SKM-1 treated with dmso at 0.1 percent for 144 hours (cell line): ENCODE data around the gene GALNT9.

ENCODE experiments used
- DNase-seq: peaks from one replicate; lab custom pipeline; 2025; ENCODE audit not compliant: unreplicated experiment; lab: John Stamatoyannopoulos, UW

The GALNT9 gene

DNA sequence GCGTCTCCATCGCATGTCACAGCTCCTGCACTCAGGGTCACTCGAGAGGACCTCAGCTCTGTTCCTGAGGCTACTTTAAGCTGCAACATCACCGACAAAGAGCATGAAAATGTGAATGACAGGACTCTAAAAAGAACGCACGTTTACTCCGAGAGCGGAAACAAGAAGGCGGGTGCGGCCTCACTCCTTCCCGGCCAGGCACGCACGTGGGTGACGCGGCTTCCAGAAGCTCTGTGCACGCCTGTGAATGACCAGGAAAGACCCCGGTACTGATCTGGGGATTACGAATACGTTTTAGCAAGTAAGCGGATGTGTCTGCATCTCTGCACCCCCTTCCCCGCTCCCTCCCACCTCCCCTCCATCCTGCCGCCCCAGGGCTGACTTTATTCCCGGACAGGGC, 15.2 kb upstream of the GALNT9 start:
- DNase-seq = no peak

DNA sequence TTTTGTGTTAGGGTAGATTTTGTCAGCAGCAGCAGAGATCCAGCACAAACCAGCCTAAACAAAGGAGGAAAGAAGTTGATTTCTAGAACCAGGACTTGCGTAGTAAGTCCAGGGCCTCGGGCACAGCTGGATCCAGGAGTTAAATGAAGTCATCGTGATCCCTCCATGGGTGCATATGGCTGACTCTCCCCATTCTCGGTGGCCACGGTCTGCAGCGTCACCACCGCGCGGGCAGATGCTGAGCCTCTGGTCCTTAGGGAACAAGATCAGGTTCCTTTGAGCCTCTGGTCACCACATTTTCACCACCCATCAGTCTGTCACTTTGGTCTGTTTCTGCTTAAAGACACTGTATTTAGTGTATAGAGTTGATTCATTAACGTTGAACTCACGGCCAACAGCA, 14.8 kb upstream of the GALNT9 start:
- DNase-seq = no peak

DNA sequence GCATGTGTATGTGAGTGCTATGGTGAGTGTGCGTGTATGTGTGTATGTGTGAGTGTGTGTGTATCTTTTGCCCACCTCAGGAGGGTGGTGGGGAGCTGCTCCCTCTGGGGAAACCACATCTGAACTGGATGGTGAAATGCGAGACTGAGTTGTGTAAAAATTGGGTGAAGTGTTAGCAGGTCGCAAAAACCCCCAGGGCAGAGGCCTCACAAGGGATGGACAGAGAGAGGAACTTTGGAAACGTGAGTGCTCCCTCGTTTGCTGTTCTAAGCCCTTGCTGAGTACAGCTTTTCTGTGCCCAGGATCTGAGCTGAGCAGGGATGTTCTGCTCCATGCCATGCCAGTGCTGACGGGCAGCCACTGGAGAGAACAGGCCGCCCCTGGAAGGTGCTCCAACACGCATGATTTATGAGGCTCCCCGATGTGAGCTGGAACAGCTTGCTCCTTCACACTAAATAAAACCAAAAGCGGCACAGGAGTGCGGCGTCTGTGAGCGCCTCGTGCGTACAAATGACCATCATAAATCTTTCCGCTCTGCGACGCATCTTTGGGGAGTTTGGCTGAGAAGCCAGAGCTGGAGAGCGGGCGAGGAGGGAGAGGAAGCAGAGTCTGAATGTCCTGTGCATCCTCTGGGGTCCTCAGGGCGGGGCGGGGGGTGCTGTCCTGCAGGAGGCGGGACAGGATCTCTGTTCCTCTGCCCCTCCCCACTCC, 14.1 kb upstream of the GALNT9 start:
- DNase-seq = no peak

DNA sequence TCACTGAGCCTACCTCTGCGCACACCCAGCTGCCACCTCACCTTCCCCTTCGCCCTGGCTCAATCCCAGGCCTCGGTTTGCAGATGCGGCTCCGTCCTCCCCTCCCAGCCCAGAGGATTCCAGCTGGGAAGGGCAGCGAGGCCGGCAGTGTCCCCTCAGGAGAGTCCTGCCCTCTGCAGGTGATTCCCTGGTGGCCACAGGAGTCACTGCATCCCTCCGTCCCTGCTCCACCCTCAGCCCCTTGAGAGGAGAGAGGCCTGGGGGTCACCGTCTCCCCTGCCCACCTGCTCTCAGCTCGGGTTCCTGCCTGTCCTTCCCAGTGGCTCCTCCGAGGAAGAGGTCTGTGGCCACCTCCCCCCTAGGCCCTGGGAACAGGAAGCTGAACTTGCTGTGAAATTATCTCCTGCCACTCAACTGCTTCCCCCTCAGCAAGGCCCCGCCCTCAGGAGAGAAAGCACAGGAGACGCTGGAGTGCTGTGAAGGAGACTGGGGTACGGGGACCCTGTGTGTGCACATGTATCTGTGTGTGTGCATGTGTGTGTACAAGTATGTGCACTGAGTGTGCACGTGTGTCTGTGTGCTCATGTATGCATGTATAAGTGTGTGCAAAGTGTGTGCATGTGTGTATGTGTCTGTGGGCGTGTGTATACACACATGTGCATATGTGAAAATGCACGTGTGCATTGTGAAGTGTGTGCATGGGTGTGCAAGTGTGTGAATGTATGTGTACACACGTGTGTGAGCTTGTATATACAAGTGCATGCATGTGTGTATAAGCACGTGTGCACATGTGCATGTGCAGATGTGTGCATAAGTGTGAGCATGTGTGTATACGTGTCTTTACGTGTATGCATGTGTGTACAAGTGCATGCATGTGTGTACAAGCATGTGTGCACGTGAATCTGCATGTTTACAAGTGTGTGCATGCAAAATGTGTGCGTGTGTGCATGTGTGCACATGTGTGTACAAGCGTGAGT, 13.2 kb upstream of the GALNT9 start:
- DNase-seq = peak; percentile 29

DNA sequence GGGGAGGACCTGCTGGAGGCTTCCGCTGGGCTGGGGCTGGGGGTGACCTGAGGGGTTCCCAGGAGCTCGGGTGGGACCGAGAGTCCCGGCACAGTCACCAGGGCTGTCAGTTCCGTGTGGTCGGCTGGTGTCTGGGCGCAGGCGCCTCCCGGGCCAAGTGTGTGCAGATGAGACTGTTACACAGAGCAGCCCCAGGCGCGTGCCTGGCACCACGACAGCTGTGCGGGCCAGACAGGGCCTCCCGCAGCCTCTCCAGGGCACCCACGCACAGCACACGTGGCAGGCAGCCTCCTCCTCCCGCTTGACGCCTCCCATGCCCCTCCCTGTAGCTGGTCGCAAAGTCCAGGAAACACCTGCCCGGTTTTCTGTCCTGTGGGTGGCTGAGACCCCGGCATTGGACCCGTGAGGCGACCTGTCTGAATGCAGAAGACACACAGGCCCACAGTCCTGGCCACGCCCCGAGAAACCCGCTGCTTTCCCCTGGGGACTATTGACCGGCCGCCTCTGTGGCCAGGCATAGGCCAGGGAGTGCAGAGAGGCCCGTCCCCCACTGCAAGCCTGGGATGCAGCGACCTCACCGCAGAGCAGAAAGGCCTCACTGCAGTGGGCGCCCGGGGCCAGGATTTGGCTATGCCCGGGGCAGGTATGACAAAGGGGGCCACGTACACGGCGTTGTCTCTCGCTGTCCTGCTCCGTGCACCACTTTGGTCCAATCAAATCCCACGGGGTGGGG, 12.1 kb upstream of the GALNT9 start:
- DNase-seq = no peak

DNA sequence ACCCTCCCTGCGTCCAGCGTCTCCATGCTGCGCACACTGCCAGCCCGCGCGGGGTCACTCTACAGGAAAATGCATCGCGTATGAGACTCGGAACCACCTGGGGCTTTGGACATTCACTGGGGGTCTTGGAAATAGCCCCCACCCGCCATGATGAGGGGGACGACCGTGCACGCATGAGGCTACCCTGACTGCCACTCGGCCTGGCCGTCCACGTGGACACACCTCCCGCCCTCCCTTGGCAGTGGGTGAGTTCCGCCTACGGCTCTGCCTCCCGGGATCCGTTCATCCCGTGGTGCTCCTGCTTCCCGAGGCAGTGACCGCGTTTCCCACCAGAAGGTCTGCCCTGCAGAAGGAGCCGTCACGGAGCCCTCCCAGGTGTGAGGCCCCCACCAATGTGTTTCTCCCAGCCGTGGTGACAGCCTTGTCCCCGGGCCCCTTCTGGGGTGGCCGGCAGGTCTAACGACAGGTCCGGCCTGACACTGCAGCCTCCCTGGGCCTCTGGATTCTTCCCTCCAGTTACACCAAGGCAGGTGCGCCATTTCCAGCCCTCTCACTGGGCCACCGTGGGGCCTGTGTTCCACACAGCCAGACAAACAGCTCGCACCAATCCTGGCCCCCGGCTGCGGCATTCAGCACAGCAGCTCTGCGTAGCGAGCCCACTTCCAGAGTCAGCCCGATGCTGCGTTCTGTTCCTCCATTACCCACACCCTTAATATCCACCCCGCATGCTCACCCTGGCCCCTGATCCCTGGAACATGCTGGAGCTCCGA, 11.1 kb upstream of the GALNT9 start:
- no peak for DNase-seq

DNA sequence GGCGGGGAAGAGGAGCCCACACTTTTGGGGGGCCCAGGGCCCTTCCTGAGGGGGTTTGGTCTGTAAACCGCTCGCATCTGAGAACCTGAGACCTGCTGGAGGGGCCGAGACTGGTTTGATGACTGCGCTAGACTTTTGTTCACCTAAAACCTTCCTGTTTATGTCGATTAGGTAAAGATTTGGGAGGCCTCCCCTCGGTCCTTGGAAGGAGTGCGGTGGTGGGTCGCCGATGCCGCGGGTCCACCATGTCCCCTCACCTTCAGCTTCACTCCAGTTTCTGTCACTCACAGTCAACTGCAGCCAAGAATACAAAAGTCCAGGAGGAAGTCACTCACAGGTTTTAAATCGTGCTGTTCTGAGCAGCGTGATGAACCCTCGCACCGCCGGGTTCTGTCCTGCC, 10.5 kb upstream of the GALNT9 start:
- no peak for DNase-seq

DNA sequence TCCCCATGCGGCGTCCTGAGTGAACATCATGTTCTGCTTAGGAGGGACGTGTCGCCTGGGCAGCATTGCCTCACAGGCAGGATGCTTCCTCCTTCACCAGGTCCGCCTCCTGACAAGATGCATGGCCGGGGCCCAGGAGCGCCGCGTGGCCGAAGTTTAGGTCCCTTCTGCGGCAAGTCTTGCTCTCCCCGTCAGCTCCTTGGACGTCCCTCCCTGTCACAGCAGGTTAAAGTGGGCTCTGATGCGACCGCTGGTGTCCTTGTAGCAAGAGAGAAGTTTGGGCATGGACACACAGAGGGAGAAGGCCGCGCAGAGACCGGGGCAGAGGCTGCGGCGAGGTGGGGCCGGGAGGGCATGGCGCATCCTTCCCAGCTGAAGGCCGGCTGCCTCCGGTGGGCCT, 9.4 kb upstream of the GALNT9 start:
- no peak for DNase-seq

DNA sequence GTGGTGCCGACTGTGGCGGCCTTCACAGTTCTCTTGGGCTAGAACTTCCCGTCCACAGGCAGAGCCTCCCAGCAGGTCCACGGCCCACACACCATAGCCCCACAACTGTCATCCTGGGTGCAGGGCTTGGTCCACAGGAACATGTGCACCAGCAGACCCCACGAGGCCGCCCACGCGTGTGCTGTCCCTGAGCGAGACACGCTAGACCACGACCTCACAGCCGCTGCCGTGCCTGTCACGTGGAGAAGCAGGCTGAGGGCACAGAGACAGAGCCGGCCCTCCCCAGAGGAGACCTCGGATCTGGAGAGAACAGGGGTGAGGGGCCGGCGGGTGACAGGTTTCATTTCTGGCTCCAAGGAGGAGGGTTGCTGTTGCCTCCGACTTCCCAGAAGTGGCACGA, 8.9 kb upstream of the GALNT9 start:
- DNase-seq = no peak

DNA sequence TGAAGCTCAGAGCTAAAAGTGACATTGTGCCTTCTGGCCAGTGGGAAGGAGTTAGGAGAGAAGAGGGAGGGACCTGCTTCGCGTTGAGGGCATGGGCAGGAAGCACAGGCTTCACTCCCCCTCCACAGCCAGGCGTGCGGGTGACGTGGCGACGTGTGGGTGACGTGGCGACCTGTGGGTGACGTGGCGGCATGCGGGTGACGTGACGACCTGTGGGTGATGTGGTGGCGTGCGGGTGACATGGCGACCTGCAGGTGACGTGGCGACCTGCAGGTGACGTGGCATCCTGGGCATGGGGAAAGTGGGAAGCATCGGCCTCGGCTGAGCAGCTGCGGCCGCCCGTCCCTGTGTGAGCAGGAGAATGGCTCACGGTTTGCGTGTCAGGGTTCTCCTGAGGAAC, 8.2 kb upstream of the GALNT9 start:
- DNase-seq = no peak

DNA sequence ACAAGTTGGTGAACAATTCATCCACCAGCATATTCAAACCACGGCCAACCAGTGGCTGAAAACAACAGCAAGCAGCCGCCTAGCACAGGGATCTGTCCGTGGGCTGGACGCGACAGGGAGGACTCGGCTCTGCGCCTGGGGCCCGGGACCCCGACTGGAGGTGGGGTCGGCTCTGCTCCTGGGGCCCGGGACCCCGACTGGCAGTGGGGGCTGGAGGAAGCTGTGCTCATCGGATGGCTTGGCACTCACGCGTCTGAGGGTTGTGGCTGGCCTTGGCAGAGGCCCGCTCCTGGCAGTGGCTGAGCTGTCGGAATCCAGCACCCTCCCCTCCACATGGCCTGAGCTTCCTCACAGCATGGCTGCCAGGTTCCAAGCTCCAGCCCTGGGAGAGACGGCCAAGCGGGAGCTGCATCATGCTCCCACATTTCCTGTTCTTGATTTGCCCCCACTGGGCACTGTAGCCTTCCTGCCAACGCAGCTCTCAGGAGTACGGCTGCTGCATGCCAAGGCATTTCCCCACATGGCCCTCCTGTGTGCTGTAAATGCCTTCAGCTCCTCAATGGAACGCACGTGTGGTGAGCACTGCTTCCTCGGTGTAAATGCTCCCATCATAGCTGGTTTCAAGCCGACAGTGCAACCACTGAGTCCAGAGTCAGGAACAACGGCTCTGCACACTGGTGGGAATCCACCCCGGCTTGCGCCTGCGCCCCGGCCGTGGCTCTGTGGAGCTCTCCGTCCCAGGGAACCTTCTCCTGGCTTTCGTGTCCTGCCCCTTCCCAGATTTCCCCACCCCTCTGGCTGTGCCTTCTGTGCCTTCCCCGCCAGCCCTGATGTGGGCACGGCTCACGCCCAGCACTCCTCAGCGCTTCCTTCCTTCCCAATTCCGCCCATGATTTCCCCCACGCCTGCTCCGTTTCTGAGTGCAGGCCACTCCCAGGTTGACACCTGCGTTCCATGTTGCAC, 7.3 kb upstream of the GALNT9 start:
- no peak for DNase-seq

DNA sequence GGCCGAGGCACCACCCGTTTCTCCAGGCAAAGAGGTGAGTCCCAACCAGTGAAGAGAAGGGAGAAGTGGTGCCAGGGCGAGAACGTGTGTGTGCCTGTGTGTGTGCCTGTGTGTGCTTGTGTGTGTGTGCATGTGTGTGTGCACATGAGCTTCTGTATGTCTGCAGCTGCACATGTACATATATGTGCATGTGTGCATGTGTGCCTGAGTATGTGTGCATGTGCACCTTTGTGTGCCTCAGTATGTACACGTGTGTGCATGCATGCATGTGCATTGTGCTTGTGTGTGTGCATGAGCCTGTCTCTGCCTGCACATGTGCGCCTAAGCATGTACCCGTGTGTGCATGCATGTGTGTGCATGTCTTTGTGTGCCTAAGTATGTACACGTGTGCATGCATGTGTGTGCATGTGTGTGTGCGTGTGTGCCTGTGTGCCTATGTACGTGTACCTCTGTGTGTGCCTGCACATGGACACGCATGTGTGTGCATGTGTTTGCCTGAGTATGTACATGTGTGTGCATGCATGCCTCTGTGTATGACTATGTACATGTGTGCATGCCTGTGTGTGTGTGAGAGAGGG, 5.9 kb upstream of the GALNT9 start:
- no peak for DNase-seq

DNA sequence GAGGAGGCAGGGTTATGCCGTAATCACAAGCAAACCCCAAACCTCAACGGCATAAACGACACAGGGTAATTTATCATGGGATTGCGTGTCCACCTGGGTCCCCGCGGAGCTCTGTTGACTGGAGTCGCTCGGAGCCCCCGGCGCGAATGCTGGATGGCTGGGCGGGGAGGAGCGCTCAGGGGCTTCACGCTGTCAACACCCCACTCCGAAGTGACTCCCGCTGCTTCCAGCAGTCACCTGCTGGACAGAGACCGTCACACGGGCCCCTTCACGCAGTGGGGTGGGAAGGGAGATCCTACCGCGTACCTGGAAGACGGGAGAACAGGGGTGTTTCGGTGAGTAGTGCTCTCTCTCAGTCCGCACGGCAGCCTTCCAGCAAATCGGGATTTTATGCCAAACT, 4.4 kb upstream of the GALNT9 start:
- no peak for DNase-seq

DNA sequence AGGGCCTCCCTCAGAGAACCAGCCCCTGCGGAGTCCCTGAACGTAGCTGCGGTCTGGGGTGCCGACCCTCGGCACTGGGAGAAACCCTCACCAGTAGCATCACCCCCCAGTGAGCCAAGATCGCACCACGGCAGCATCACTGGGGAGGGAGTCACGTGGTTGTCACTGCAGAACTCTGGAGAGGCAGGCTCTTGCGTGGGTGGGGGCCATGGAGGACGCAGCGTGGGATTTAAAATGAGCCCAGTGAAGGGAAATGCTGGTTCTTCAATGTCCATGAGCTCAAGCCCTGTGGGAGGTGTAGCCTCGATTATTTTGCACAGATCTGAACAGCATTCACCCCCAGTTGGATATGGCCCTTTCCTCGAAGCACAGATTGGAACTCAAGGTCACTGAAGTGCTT, 3.9 kb upstream of the GALNT9 start:
- no peak for DNase-seq

DNA sequence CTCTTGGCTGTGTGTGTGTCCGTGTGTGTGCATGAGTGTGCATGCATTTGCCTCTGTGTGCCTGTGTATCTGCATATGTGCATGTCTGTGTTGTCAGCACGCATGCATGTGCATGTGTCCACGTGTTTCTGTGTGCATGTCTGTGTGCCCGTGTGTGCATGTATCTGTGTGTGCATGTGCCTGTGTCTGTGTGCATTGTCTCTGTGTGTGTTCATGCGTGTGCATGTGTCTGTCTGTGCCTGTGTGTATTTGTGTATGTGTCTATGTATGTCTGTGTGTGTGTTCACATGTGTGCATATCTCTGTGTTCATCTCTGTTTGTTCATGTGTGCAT, 1.1 kb upstream of the GALNT9 start:
- no peak for DNase-seq

DNA sequence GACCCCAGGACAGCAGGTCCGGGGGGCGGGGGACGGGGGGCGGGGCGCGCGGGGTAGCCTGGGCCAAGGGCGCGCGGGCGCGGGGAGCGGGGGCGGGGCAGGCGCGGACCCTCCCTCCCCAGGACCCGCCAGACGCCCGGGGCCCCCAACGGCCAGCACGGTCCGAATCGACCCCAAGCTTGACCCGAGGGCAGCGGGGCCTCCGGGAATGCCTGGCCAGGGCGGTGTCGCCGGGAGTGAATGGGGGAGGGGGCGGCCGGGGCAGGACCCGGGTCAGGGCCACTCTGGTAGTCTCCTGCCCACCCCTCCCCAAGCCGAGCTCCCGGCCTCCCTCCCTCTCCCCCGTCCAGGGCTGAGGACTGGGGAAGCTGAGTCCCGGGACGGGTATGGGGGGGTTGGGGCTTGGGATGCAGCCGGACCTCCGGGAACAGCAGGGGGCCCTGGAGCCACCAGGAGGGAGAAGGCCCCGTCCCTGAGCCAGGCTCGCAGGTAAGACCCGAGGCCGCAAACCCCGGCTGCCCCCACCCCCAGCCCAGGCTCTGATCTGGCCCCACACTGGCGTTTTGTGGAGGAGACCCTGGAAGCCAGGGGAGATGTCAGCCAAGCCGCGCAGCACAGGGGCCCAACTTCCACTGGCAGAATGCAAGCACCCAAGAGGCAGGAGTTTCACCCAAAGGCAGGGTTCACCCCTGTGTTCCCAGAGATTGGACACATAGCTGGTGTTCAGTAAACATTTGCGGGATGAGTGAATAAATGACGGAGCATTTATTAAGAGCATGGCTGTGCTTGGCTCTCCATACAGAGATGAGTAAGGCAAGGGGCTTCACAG, 545 bp upstream of the GALNT9 start:
- DNase-seq = no peak

DNA sequence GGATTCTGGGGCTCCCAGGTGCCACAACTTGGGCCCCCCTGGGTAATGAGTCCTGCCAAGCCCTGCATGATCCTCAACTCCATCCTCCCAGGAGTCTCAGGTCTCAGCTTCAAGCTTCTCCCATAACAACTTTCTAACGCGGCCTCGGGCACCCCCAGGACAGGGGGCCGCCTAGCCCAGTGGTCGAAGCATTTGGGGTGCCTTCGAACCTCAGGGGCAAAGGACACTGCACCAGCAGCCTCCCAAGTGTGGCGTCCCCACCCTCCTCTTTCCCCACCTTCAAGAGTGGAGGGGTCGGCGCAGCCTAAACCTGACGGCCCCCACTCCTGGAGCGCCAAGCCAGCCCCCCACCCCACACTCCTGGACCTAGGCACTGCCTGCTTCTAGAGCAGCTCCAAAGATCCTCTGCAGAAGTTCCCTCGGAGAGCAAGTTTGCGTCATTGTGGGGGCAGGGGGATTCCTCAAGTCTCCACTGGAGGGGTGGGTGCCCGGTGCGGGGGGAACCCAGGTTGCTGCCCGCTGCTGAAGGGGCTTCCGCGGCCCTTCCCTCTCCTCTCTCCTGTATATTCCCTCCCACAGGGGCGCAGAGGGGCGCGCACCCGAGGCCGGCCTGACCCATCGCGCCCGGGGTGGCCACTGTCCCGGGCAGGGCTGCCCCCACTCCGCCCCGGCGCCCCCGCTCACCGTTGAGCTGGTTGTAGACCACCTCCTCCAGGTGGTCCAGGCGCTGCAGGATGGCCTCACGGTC, 933 bp downstream of the GALNT9 start:
- DNase-seq = no peak
